ENCODE data around the gene CD79A. TPM values are rescaled to one million over a fixed set of nuclear protein-coding genes. Genes with fewer than 3 reads are reported as not detected.
"Not testable (repeated sequence)": the region's sequence is repeated elsewhere in the genome, so short reads cannot be mapped to it uniquely, and the experiment has no call there.

CD79A gene
- total RNA-seq, 4 donors from 2014 or later = 0.40 to 0.99 TPM; not detected in 2

DNA sequence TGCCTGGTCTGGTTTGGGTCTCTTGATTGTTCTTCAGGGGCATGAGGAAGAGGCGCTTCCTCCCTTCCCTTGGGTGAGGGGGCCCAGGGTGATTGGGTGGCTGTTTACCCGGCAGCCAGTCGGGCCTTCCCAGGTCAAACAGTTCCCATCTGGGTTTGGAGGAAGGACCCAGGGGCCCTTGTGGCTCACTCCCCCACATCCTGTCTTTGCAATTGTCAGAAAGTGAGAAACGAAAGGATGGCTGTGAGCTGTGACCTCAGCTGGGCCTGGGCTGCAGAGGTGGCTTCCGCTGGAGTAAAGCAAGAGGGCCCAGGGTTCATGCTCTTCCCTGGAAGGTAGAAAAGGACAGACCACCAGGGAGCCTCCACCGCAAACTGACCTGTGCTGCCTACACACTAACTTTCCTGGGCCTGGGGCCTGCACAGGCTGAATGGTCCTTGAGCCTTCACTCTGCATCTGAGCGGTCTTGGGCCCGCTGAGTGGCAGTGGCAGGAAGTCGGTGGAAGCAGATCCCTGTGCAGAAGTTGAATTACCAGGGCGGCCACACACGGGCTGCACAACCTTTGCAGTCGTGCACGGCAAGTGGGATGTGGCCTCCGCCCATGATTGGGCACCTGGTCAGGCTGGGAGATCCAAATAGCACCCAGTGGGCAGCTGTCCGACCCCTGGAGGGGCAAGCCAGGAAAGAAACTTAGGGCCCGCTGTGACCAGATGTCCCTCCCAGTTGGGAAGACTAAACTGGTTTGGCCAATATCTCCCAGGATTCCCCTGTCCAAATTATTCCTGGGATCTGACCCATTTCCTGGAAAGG, 5.3 kb upstream of the CD79A start:
- no peak overlapping the region for H3K27ac ChIP-seq

DNA sequence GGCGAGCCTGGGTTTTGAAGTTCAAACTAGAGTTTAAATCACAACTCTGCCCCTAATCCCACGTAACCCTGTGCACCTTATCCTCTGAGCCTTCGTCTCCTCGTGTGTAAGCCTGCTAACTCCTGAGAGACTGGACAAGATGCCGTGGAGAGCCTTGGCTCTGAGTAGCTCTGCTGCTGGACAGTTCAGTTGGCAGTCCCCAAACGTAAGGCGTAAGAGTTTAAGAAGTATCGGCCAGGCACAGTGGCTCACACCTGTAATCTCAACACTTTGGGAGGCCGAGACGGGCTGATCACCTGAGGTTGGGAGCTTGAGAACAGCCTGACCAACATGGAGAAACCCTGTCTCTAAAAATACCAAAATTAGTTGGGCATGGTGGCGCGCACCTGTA, 4.7 kb upstream of the CD79A start:
- ATAC-seq = no peak
- TF ChIP-seq POLR2A (IDR thresholded peaks at IDR 0.05) = no peak
- no peak for TF ChIP-seq POLR2AphosphoS5 (IDR thresholded peaks at IDR 0.05)
- Histone ChIP-seq H3K27me3 (no peaks in the 10 kb centered on the region), H3K27ac (no peak overlapping the region), H3K4me1 (peaks cover 0 to 16% (median 0%) of the 10 kb centered on the region in 3 donors), H3K36me3 (peaks cover 0 to 54% of the 10 kb centered on the region in 2 donors), H3K9me3 (no peaks in the 10 kb centered on the region), H3K4me3 (no peak overlapping the region)
- 80% methylated on average over 1 of the region's 12 CpGs; no CpG with 5 or more reads in 1 of the 2 donors for WGBS, 2 donors (ENCODE audit: low coverage in 1 of 2)

More for the DNA sequence above, 5.3 kb upstream of the CD79A start:
- ATAC-seq = peak; percentile 7
- H3K4me3 ChIP-seq = no peak overlapping the region
- no peaks in the 10 kb centered on the region for H3K9me3 ChIP-seq
- H3K36me3 ChIP-seq = peaks cover 0 to 60% of the 10 kb centered on the region in 2 donors
- TF ChIP-seq POLR2AphosphoS5 (IDR thresholded peaks at IDR 0.05) (no peak), POLR2A (IDR thresholded peaks at IDR 0.05) (no peak), EP300 (IDR thresholded peaks at IDR 0.05) (no peak)
- TF ChIP-seq, protein P1, sequence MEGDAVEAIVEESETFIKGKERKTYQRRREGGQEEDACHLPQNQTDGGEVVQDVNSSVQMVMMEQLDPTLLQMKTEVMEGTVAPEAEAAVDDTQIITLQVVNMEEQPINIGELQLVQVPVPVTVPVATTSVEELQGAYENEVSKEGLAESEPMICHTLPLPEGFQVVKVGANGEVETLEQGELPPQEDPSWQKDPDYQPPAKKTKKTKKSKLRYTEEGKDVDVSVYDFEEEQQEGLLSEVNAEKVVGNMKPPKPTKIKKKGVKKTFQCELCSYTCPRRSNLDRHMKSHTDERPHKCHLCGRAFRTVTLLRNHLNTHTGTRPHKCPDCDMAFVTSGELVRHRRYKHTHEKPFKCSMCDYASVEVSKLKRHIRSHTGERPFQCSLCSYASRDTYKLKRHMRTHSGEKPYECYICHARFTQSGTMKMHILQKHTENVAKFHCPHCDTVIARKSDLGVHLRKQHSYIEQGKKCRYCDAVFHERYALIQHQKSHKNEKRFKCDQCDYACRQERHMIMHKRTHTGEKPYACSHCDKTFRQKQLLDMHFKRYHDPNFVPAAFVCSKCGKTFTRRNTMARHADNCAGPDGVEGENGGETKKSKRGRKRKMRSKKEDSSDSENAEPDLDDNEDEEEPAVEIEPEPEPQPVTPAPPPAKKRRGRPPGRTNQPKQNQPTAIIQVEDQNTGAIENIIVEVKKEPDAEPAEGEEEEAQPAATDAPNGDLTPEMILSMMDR (IDR thresholded peaks at IDR 0.05) = no peak
- WGBS, 2 donors (ENCODE audit: low coverage in 1 of 2) = 67% methylated on average over 3 of the region's 16 CpGs; no CpG with 5 or more reads in 1 of the 2 donors
- no peaks in the 10 kb centered on the region for H3K27me3 ChIP-seq
- H3K4me1 ChIP-seq = peaks cover 0 to 22% (median 0%) of the 10 kb centered on the region in 3 donors

DNA sequence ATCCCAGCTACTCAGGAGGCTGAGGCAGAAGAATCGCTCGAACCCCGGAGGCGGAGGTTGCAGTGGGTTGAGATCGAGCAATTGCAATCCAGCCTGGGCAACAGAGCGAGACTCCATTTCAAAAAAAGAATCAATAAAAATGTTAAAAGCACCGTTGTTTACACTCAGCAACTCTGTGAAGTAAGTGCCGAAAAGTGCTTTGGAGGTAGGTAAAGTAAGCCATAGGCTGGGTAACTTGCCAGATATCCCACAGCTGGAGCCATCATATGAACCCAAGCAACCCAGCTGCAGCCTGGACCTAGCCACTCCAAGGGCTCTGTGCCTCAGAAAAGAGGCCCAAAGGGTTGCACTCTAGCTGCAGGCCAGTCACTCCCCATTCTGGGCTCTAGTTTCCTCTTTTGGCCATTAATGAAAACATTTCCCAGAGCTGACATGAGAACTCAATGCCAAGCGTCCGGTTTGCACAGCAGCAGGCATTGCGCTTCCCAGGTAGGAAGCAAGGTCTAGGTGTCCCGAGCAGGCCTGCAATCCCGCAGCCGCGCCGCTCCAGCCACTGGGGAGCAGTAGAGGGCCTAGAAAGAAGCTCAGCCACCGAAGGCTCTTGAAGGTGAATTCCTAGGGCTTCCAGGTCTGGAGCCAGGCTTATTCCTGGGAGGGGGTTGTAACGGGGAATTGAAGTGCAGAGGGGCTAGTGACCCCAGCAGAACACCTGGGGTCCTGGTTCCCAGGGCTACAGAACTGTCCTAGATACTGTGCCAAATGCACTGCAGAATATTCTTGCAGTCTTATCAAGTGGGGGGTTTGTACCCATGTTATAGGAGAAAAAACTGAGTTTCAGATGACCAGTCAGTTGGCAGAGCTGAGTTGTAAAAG, 4.1 kb upstream of the CD79A start:
- H3K4me3 ChIP-seq = no peak overlapping the region
- no peak overlapping the region for H3K27ac ChIP-seq
- WGBS, 2 donors (ENCODE audit: low coverage in 1 of 2) = 53 to 89% methylated on average over 3 to 5 of the region's 18 CpGs
- TF ChIP-seq, protein P1 (IDR thresholded peaks at IDR 0.05) = peak in 3 of 4 experiments; percentile 32 to 65 (median 47)
- no peak for TF ChIP-seq POLR2A (IDR thresholded peaks at IDR 0.05)
- TF ChIP-seq EP300 (IDR thresholded peaks at IDR 0.05) = no peak
- peak; percentile 34 for TF ChIP-seq POLR2AphosphoS5 (IDR thresholded peaks at IDR 0.05)
- no peaks in the 10 kb centered on the region for H3K27me3 ChIP-seq
- peak; percentile 43 for ATAC-seq
- H3K4me1 ChIP-seq = peaks cover 0 to 12% (median 0%) of the 10 kb centered on the region in 3 donors
- no peaks in the 10 kb centered on the region for H3K9me3 ChIP-seq
- H3K36me3 ChIP-seq = peaks cover 0 to 48% of the 10 kb centered on the region in 2 donors

DNA sequence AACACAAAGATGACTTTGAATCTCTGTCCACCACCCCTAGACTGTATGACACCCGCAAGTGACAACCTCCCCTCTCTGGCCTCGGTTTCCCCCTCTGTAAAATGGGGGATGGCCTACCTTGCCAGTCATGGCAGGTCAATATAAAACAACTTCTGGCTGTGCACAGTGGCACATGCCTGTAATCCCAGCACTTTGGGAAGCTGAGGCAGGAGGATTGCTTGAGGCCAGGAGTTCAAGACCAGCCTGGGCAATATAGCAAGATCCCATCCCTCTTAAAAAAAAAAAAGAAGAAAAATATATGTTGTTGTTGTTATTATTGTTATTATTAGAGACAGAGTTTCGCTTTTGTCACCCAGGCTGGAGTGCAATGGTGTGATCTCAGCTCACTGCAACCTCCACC, 1.1 kb upstream of the CD79A start:
- not testable (repeated sequence) for ATAC-seq, H3K9me3 ChIP-seq, H3K4me3 ChIP-seq, H3K27ac ChIP-seq, H3K27me3 ChIP-seq, H3K4me1 ChIP-seq
- 89 to 100% methylated on average over 1 to 3 of the region's 3 CpGs for WGBS, 2 donors (ENCODE audit: low coverage in 1 of 2)
- peaks cover 0 to 19% of the 10 kb centered on the region in 2 donors for H3K36me3 ChIP-seq

DNA sequence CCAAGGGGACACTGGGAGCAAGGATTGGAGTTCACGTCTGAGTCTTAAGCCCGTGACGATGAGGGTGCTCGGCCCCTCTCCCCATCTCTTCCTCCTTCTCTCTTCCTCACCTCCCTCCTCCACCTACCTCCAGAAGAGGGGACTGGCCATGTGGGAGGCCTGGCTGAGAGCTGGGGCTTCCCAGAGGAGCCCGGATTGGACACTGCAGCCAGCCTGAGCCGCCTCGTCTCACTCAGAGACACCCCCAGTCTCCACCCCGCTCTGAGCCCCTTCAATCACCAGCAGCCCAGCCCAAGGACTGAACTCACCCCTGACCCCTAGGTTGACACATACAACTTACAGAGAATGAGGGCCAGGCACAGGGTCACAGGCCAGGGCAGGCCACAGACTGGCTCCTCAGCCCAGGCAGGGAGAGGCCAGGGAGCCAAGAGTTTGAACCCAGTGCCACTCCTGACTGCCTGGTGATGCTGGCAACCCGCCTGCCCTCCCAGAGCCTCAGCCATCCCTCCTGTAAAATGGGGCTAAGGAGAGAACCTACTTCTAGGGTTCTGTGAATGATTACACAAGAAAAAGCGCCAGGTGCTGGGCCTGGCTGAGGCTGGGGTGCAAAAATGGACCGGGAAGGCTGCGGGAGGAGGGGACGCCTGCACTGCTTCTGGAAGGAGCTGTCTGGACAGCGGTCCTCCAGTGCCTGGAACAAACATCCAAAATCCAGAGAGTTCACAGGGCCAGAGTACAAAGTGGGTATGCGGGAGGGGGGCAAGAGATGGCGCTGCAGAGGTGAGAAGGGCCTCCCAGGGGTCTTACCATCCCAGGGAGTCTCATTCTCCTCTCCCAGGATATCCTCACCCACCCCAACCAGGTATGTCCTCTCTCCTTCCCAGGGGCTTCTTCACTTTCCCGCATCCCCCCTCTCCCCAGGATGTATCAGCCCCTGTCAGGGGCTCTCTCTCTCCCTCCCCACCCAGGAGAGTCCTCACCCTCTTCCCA, 1.1 kb downstream of the CD79A start:
- H3K9me3 ChIP-seq = no peaks in the 10 kb centered on the region
- H3K4me1 ChIP-seq = peaks cover 0 to 10% (median 0%) of the 10 kb centered on the region in 3 donors
- no peaks in the 10 kb centered on the region for H3K27me3 ChIP-seq
- H3K4me3 ChIP-seq = no peak overlapping the region
- H3K27ac ChIP-seq = no peak overlapping the region
- no peak for ATAC-seq
- WGBS, 2 donors (ENCODE audit: low coverage in 1 of 2) = 47 to 77% methylated on average over 6 to 8 of the region's 17 CpGs
- TF ChIP-seq POLR2AphosphoS5 (IDR thresholded peaks at IDR 0.05) (no peak), POLR2A (IDR thresholded peaks at IDR 0.05) (no peak), EP300 (IDR thresholded peaks at IDR 0.05) (no peak)
- TF ChIP-seq, protein P1 (IDR thresholded peaks at IDR 0.05) = no peak
- no peaks in the 10 kb centered on the region for H3K36me3 ChIP-seq
